Pancreas (tissue), 10 donors: ENCODE measurements around the gene MAGEC3. TPM values are rescaled to one million over a fixed set of nuclear protein-coding genes. Genes with fewer than 3 reads are reported as not detected.
A peak's percentile ranks its signal among the peaks of the same experiment; 100 is the strongest.

Experiments used
- ATAC-seq, 4 donors: fragments of 200-7000 bp; cut with Tn5 transposase; one replicate each; pipeline versions ENCODE4 v1.8.0 to v1.9.1; 2020; ENCODE audit warnings: mild to moderate bottlenecking in 4 of 4, moderate library complexity in 4 of 4
- DNase-seq, 6 donors: peaks; one replicate each; pipeline ENCODE4 v3.0.0-alpha.2; 2020
- FAIRE-seq: peaks from 2 replicates; lab custom pipeline; 2012; peaks lifted over from hg19 to GRCh38; lab: Jason Lieb, UNC
- H3K27ac ChIP-seq, 4 donors: fragments of 200-600 bp; sonication (generic); 1 replicate in 3 of 4; 2 replicates in 1 of 4; pipeline versions ENCODE4 v1.5.0 to v1.8.0; 2020
- H3K27me3 ChIP-seq, 4 donors: fragments of 200-600 bp; one replicate each; pipeline ENCODE4 v1.8.0; 2021
- H3K36me3 ChIP-seq, 3 donors: fragments of 200-600 bp; sonication (generic) in 1 of 3; one replicate each; pipeline versions ENCODE4 v1.5.0 to v1.8.0; 2020 to 2021
- H3K4me1 ChIP-seq, 3 donors: fragments of 200-600 bp; one replicate each; pipeline ENCODE4 v1.8.0; 2021
- H3K4me3 ChIP-seq, 4 donors: fragments of 200-600 bp; sonication (generic) in 2 of 4; one replicate each; pipeline versions ENCODE4 v1.5.0 to v1.8.0; 2020 to 2021
- H3K9me3 ChIP-seq, 4 donors: fragments of 200-600 bp; one replicate each; pipeline ENCODE4 v1.8.0; 2021
- WGBS, 2 donors: extraction: QIAGEN DNeasy Blood & Tissue Kit; methylation state at CpG; one replicate each; pipeline ENCODE4 v1.1.7; 2013; 5-methylcytosine and 5-hydroxymethylcytosine counted together
- intact Hi-C, 3 donors: fragments of 100-400 bp; cut with DNase I; formaldehyde crosslinking; loops; one replicate each; pipeline versions ENCODE4 v1.11.1 to v1.14.2; 2022
- polyA plus RNA-seq, 2 donors: library from polyadenylated mRNA; stranded (reverse); fragments of 200-250 nt; gene quantifications; one replicate each; pipeline ENCODE4 v1.2.3, GENCODE V29; 2013
- total RNA-seq, 6 donors: library from RNA; stranded (reverse); fragmentation: NEBNext Ultra II Directional in 4 of 6; extraction: Animal tissue kit (Norgen Biotek cat#: 25700) in 4 of 6; gene quantifications; one replicate each; pipeline versions ENCODE4 v1.2.1 to v1.2.4, GENCODE V29; 2021 to 2023
- TF ChIP-seq, protein P1 (sequence below), 4 donors: fragments of 200-600 bp; sonication (generic) in 3 of 4; IDR thresholded peaks; one replicate each; pipeline versions ENCODE4 v1.5.0 to v1.8.0; 2021; ENCODE audit warnings: antibody characterized with exemption in 4 of 4
- donor health status: healthy with polysubstance abuse.
- donor health status: DM: no; HTN: no; CAD: no; lungs with moderate emphysema.
- donor health status: DM: no; HTN: no; CAD: no.
- donor health status: control.
- donor health status: control.
- donor health status: Bipolar disorder and iron deficiency.
- donor health status: DM: yes; HTN: yes; CAD: no.
- donor health status: DM: no; HTN: no; CAD: no.
- donor health status: DM: no; HTN: no; CAD: no.
- donor health status: DM: yes; HTN: yes; CAD: no.

The MAGEC3 gene
- total and polyA plus RNA-seq, 8 donors: 0.12 TPM; not detected in 7

DNA sequence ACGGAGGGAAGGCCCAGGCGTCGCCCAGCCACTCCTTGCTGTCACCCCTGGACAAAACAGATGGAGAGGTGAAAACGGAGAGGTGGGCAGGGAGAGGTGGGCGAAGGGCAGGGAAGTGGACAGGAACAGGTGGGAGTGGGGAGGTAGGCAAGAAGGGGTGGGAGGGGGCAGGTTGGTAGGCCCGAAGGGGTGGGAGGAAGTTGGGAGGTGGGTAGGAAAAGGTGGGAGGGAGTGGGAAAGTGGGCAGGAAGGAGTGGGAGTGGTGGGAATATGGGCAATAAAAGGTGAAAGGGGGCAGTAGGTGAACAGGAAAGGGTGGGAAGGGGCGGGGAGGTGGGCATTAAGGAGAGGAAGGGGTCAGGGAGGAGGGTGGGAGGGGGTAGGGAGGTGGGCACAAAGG is 56.6 kb downstream of the MAGEC3 start:
- Histone ChIP-seq H3K27me3 (no peaks in the 10 kb centered on the region), H3K36me3 (no peaks in the 10 kb centered on the region), H3K4me3 (no peak overlapping the region), H3K4me1 (no peaks in the 10 kb centered on the region), H3K27ac (no peak overlapping the region), H3K9me3 (no peaks in the 10 kb centered on the region)
- 71 to 78% methylated on average over 7 of the region's 7 CpGs for WGBS, 2 donors
- ATAC-seq (no peak), FAIRE-seq (no peak), DNase-seq (peak in 1 of 6 donors; percentile 45)
- TF ChIP-seq, protein P1, sequence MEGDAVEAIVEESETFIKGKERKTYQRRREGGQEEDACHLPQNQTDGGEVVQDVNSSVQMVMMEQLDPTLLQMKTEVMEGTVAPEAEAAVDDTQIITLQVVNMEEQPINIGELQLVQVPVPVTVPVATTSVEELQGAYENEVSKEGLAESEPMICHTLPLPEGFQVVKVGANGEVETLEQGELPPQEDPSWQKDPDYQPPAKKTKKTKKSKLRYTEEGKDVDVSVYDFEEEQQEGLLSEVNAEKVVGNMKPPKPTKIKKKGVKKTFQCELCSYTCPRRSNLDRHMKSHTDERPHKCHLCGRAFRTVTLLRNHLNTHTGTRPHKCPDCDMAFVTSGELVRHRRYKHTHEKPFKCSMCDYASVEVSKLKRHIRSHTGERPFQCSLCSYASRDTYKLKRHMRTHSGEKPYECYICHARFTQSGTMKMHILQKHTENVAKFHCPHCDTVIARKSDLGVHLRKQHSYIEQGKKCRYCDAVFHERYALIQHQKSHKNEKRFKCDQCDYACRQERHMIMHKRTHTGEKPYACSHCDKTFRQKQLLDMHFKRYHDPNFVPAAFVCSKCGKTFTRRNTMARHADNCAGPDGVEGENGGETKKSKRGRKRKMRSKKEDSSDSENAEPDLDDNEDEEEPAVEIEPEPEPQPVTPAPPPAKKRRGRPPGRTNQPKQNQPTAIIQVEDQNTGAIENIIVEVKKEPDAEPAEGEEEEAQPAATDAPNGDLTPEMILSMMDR (IDR thresholded peaks at IDR 0.05): no peak
- intact Hi-C loops: no loop called here

DNA sequence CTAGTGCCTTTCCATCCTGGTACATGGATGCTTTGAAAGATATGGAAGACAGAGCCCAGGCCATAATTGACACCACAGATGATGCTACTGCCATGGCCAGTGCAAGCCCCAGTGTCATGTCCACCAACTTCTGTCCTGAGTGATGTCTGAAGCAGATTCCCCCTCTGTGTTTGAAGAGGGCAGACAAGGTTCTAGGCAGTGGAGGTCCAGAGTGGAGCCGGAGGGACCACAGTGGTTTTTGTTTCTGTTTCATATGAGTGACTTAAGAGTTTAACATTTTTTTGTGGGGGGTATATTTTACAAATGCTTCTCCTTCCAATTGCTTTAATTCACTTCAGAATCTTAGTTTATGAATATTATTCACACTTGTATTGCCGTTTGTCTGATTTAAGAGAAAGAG is 59.6 kb downstream of the MAGEC3 start:
- no peak for ATAC-seq
- Histone ChIP-seq H3K4me3 (no peak overlapping the region), H3K4me1 (no peaks in the 10 kb centered on the region), H3K27me3 (no peaks in the 10 kb centered on the region), H3K36me3 (no peaks in the 10 kb centered on the region), H3K27ac (no peak overlapping the region), H3K9me3 (no peaks in the 10 kb centered on the region)
- intact Hi-C loops: no loop called here
- WGBS, 2 donors: 81 to 90% methylated on average over 2 of the region's 2 CpGs
- DNase-seq: no peak
- TF ChIP-seq, protein P1 (IDR thresholded peaks at IDR 0.05): no peak
- FAIRE-seq: no peak

DNA sequence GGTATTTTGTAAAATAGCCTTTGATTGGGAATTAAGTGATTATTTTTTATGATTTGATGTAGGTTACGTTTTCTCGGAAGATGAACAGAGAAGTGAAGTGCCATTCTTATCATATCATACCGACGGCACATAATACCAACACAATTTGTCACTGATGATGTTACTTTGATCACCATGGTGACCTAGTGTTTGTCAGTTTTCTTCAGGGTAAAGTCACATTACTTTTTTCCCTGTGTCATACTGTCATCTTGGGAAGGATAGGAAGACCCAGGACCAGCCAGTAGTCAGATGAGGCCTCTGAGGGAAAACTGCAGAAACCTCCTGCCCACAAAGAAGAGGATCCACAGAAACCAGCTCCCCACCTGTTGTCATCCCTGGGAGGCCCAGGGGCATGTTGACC is 64.2 kb downstream of the MAGEC3 start:
- no peak for FAIRE-seq

DNA sequence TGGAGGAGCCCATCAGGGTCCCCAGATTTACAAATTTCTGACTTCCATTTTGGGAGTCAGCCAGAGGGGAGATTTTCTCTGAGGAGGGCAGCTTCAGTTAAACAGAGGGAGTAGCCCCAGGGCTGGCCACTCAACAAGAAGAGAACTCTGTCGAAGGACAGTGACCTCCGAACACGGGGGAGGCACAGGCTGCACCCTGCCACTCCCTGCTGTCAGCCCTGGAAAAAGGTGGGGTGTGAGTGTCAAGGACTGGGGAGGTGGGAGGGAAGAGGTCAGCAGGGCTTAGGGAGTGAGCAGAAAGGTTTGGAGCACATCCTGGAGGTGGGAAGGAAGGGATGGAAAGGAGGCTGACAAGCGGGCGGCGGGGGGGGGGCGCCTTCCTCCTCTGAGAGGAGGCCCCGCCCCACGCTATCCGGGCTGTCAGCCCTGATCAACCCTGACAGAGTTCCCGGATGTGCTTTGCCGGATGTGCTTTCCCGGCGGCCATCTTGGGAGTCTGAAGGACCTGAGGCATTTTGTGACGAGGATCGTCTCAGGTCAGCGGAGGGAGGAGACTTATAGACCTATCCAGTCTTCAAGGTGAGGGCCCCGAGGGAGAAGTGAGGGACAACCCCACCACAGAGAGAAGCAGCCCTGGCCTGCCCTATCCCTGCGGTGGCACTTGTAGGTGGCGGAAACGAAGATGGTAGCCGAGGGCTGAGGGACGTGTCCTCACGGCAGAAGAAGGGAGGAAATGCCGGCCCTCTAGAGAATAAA is 65.5 kb downstream of the MAGEC3 start, which contains the start of gene MAGEC1:
Gene MAGEC1, plus strand, starts transcription at position 495 of the 756 bp plus-strand sequence. CDS start 1,179 bp downstream, outside the sequence.
- H3K36me3 ChIP-seq: no peaks in the 10 kb centered on the region
- no peak within 1 kb of the TSS for H3K27ac ChIP-seq
- no peak within 1 kb of the TSS for H3K4me3 ChIP-seq
- peak in 2 of 6 donors; percentile 35 to 50 for DNase-seq
- no peaks in the 10 kb centered on the region for H3K27me3 ChIP-seq
- no peak for ATAC-seq
- no peaks in the 10 kb centered on the region for H3K4me1 ChIP-seq
- TF ChIP-seq, protein P1 (IDR thresholded peaks at IDR 0.05): no peak
- intact Hi-C loops: no loop called here
- no peak for FAIRE-seq
- no peaks in the 10 kb centered on the region for H3K9me3 ChIP-seq
- WGBS, 2 donors: 86 to 91% methylated on average over 25 of the region's 25 CpGs

More for the DNA sequence above, 64.2 kb downstream of the MAGEC3 start:
- WGBS, 2 donors: 31 to 62% methylated on average over 4 of the region's 4 CpGs
- ATAC-seq: no peak
- Histone ChIP-seq H3K4me1 (no peaks in the 10 kb centered on the region), H3K4me3 (no peak overlapping the region), H3K27ac (no peak overlapping the region), H3K9me3 (no peaks in the 10 kb centered on the region), H3K27me3 (no peaks in the 10 kb centered on the region), H3K36me3 (no peaks in the 10 kb centered on the region)
- DNase-seq: no peak
- intact Hi-C loops: no loop called here
- TF ChIP-seq, protein P1 (IDR thresholded peaks at IDR 0.05): no peak

DNA sequence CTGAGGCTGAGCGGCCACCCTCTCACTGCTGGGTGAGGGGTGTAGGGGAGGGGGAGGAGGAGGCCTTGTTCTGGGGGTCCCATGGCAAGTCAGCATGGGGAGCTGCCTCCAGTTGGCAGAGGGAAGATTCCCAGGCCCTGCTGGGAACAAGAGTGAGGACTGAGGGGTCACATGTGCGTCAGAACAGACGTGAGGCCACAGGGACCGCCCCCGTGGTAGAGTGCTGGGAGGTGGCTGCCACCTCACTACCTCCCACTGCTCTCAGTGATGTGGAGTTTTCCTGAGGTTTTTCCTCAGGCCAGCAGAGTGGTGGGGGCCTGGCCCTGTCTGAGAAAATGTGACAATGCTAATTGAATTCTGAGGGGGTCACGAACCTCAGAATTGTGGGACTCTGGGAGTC is 66.1 kb downstream of the MAGEC3 start:
- TF ChIP-seq, protein P1 (IDR thresholded peaks at IDR 0.05): no peak
- WGBS, 2 donors: 81 to 84% methylated on average over 6 of the region's 6 CpGs
- no peak for FAIRE-seq
- Histone ChIP-seq H3K4me3 (no peak overlapping the region), H3K27ac (no peak overlapping the region), H3K36me3 (no peaks in the 10 kb centered on the region), H3K27me3 (no peaks in the 10 kb centered on the region), H3K9me3 (no peaks in the 10 kb centered on the region), H3K4me1 (no peaks in the 10 kb centered on the region)
- peak in 1 of 6 donors; percentile 29 for DNase-seq
- intact Hi-C loops: no loop called here
- no peak for ATAC-seq
